ENCODE measurements around the gene MYH14. TPM values are rescaled to one million over a fixed set of nuclear protein-coding genes. Genes with fewer than 3 reads are reported as not detected.
"Not testable (repeated sequence)": the region's sequence is repeated elsewhere in the genome, so short reads cannot be mapped to it uniquely, and the experiment has no call there.

MYH14 gene
- total and polyA plus RNA-seq, 2 of the 13 experiments (the other 11 are each of a cell fraction or from before 2014, with no cell fraction given) = 5.5 to 5.8 TPM

DNA sequence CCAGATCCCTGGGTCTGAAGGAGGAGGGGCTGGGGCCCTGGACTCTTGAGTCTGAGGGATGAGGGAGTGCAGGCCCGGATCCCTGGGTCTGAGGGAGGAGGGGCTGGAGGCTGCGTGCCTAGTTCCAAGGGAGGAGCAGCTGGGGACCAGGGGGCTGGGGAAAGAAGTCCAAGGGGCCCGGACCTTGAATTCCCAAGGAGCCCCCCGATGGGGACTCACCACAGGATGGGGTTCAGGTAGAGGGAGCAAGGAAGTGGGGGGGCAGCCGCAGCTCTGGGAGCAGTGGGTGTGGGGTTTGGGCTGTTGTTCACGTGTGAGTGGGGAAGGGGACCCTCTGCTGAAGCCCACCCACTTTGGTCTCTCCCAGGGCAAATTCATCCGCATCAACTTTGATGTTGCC is 23.1 kb downstream of the MYH14 start:
- TF ChIP-seq ZSCAN22 (CRISPR knock-in tag; IDR thresholded peaks at IDR 0.05) = 0 out of 2 replicates have a peak, but pooled peaks have one; percentile 28
- no peak for TF ChIP-seq SPEN (CRISPR knock-in tag; IDR thresholded peaks at IDR 0.05; ENCODE audit: low read depth)

DNA sequence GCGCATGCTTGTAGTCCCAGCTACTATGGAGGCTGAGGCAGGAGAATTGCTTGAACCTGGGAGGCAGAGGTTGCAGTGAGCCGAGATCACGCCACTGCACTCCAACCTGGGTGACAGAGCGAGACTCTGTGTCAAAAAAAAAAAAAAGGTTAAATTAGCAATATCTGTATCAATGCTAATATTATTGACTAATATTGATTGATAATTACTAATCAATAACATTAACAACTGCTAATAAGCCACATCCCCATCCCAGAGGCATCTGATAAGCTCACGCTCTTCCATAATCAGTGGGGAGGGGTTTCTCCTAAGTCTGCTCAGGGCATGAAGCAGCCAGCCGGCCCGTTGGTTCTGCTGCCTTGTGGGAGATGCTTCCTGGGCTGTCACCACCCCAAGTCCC is 24.7 kb downstream of the MYH14 start:
- H2AFZ ChIP-seq (ENCODE audit: low read length); H3K9me3 ChIP-seq (ENCODE audit: low read length); H3K27me3 ChIP-seq (ENCODE audit: control insufficient read depth in 1 of 2, insufficient read depth in 2 of 2, low read length in 2 of 2); H4K20me1 ChIP-seq (ENCODE audit: insufficient read depth, low read length); BruUV-seq (replicated peaks); FAIRE-seq; H3K36me3 ChIP-seq (replicated peaks in 1 of 2; ENCODE audit: control insufficient read depth in 1 of 2, insufficient read depth in 2 of 2, low read length in 2 of 2); H3K27ac ChIP-seq (ENCODE audit: extremely low read length, insufficient read depth, low read length); CTCF ChIA-PET (ENCODE audit: low intra/inter-chr PET ratio, low total read pairs); DNase-seq (ENCODE audit: low spot score); H3K4me2 ChIP-seq (ENCODE audit: low read depth, low read length); H3K9ac ChIP-seq (ENCODE audit: insufficient read depth, low read depth, low read length); in situ Hi-C loops (cut with HindIII; ENCODE audit: extremely low pct_ligation_motif_present, low pct_unique_long_range_greater_than_20kb); ATAC-seq; H3K79me2 ChIP-seq (ENCODE audit: insufficient read depth, low read length); intact Hi-C loops (cut with micrococcal nuclease; ENCODE audit: unreplicated experiment); H3K4me3 ChIP-seq (replicated peaks in 1 of 3; ENCODE audit: insufficient read depth in 1 of 3, low read depth in 2 of 3, low read length in 3 of 3); POLR2A ChIA-PET: not testable (repeated sequence)
- peaks cover 16% of the 10 kb centered on the region for H3K4me1 ChIP-seq (ENCODE audit: insufficient read depth, low read length)
- WGBS (ENCODE audit: low lambda C conversion rate) = 62% methylated on average over 7 of the region's 7 CpGs

More for the DNA sequence above, 23.1 kb downstream of the MYH14 start:
- Histone ChIP-seq H3K27ac (ENCODE audit: extremely low read length, insufficient read depth, low read length) (no peak overlapping the region), H3K9me3 (ENCODE audit: low read length) (no peaks in the 10 kb centered on the region), H3K4me2 (ENCODE audit: low read depth, low read length) (no peak overlapping the region), H4K20me1 (ENCODE audit: insufficient read depth, low read length) (no peaks in the 10 kb centered on the region), H3K36me3 (replicated peaks in 1 of 2; ENCODE audit: control insufficient read depth in 1 of 2, insufficient read depth in 2 of 2, low read length in 2 of 2) (peaks cover 0 to 13% of the 10 kb centered on the region in 2 experiments; a peak in 1 of 5 replicates), H3K79me2 (ENCODE audit: insufficient read depth, low read length) (no peaks in the 10 kb centered on the region), H3K4me1 (ENCODE audit: insufficient read depth, low read length) (no peaks in the 10 kb centered on the region), H2AFZ (ENCODE audit: low read length) (no peak overlapping the region), H3K9ac (ENCODE audit: insufficient read depth, low read depth, low read length) (no peak overlapping the region), H3K27me3 (ENCODE audit: control insufficient read depth in 1 of 2, insufficient read depth in 2 of 2, low read length in 2 of 2) (no peaks in the 10 kb centered on the region), H3K4me3 (replicated peaks in 1 of 3; ENCODE audit: insufficient read depth in 1 of 3, low read depth in 2 of 3, low read length in 3 of 3) (no peak overlapping the region)
- CTCF ChIA-PET (ENCODE audit: low intra/inter-chr PET ratio, low total read pairs) = no interaction called here
- WGBS (ENCODE audit: low lambda C conversion rate) = 80% methylated on average over 6 of the region's 7 CpGs
- BruUV-seq (replicated peaks) = no TSS peak
- no peak for FAIRE-seq
- POLR2A ChIA-PET = no interaction called here
- DNase-seq (ENCODE audit: low spot score) = no peak
- intact Hi-C loops (cut with micrococcal nuclease; ENCODE audit: unreplicated experiment) = no loop called here
- in situ Hi-C loops (cut with HindIII; ENCODE audit: extremely low pct_ligation_motif_present, low pct_unique_long_range_greater_than_20kb) = no loop called here
- no peak for ATAC-seq
